GM12878 (cell line): ENCODE results near the gene TBCD. TPM values are rescaled to one million over a fixed set of nuclear protein-coding genes. Genes with fewer than 3 reads are reported as not detected.

ENCODE experiments used
- ATAC-seq: fragments of 200-7000 bp; cut with Tn5 transposase; 3 replicates; pipeline ENCODE4 v1.9.1; 2020; ENCODE audit warnings: mild to moderate bottlenecking, moderate library complexity
- BruUV-seq: library from RNA; stranded (reverse); fragments of 400-500 nt; replicated peaks from 2 replicates; lab custom pipeline; 2021; lab: Mats Ljungman, UMichigan
- CTCF ChIA-PET: fragments of 300-600 bp; sonication (Branson Sonifier 250); formaldehyde crosslinking; extraction: SDS; loops from one replicate; lab custom pipeline; 2021; ENCODE audit warnings: inconsistent platforms; lab: Yijun Ruan, JAX
- POLR2A ChIA-PET: fragments of 350-600 bp; formaldehyde crosslinking; extraction: SDS; loops from one replicate; lab custom pipeline; 2021; ENCODE audit warnings: inconsistent platforms; lab: Charles Lee
- RAD21 ChIA-PET: fragments of 300-600 bp; sonication (Branson Sonifier 250); formaldehyde crosslinking; loops from one replicate; lab custom pipeline; 2023; ENCODE audit warnings: antibody characterized with exemption; ENCODE audit not compliant: unreplicated experiment; lab: Charles Lee
- SMC1A ChIA-PET: fragments of 300-600 bp; sonication (Branson Sonifier 250); formaldehyde crosslinking; loops from one replicate; lab custom pipeline; 2023; ENCODE audit not compliant: unreplicated experiment, uncharacterized antibody; lab: Charles Lee
- DNase-seq: peaks from one replicate; pipeline ENCODE4 v3.0.0-alpha.2; 2011; ENCODE audit warnings: low read depth, low spot score
- FAIRE-seq: peaks from 3 replicates; lab custom pipeline; 2011; peaks lifted over from hg19 to GRCh38; lab: Jason Lieb, UNC
- H2AFZ ChIP-seq: 2 replicates; pipeline ENCODE4 v1.6.0; 2011; ENCODE audit warnings: low read depth, low read length, control low read depth; ENCODE audit not compliant: control insufficient read depth
- H3K27ac ChIP-seq: 2 replicates; pipeline ENCODE4 v1.5.1; 2011; ENCODE audit warnings: control low read depth; ENCODE audit not compliant: control insufficient read depth, insufficient read depth
- H3K27me3 ChIP-seq, 2 experiments: replicated peaks in 1 of 2; 2 replicates each; pipeline versions ENCODE4 v1.6.0 to v1.6.1; 2011; ENCODE audit warnings: low read length in 1 of 2; ENCODE audit not compliant: control insufficient read depth in 2 of 2, insufficient read depth in 2 of 2
- H3K36me3 ChIP-seq, 2 experiments: 2 replicates each; pipeline ENCODE4 v1.5.1; 2011; ENCODE audit warnings: low read length in 1 of 2; ENCODE audit not compliant: control insufficient read depth in 2 of 2, insufficient read depth in 2 of 2
- H3K4me1 ChIP-seq: 2 replicates; pipeline ENCODE4 v1.6.1; 2011; ENCODE audit warnings: mild to moderate bottlenecking, low read length, moderate library complexity, mixed read lengths; ENCODE audit not compliant: control insufficient read depth, insufficient read depth
- H3K4me2 ChIP-seq: 2 replicates; pipeline ENCODE4 v1.6.0; 2011; ENCODE audit warnings: control low read depth; ENCODE audit not compliant: control insufficient read depth, insufficient read depth
- H3K4me3 ChIP-seq: fragments of 200-600 bp; sonication (generic); 2 replicates; pipeline ENCODE4 v1.5.1; 2016
- H3K79me2 ChIP-seq: 2 replicates; pipeline ENCODE4 v1.6.0; 2011; ENCODE audit warnings: low read length; ENCODE audit not compliant: control insufficient read depth, insufficient read depth
- H3K9ac ChIP-seq: 2 replicates; pipeline ENCODE4 v1.8.0; 2011; ENCODE audit warnings: low read length, control low read depth, mixed read lengths; ENCODE audit not compliant: control insufficient read depth, insufficient read depth
- H3K9me3 ChIP-seq: replicated peaks from 3 replicates; pipeline ENCODE4 v1.5.1; 2011; ENCODE audit warnings: mild to moderate bottlenecking, low read length; ENCODE audit not compliant: control insufficient read depth, insufficient read depth
- H4K20me1 ChIP-seq: 2 replicates; pipeline ENCODE4 v1.6.0; 2011; ENCODE audit not compliant: control insufficient read depth, insufficient read depth
- BHLHE40 ChIP-seq, 2 experiments: fragments of 450-650 bp in 1 of 2; IDR thresholded peaks; 2 replicates each; pipeline ENCODE4 v1.6.1; 2011 to 2017; ENCODE audit warnings: low read depth in 2 of 2, borderline replicate concordance in 1 of 2, improper control_type of control experiment in 1 of 2, low read length in 1 of 2, mild to moderate bottlenecking in 1 of 2
- EED ChIP-seq: sonication (generic); IDR thresholded peaks from 2 replicates; pipeline ENCODE4 v1.6.1; 2016; ENCODE audit warnings: antibody characterized with exemption, low read depth
- HCFC1 ChIP-seq: fragments of 150-350 bp; IDR thresholded peaks from 2 replicates; pipeline ENCODE4 v1.6.1; 2014; ENCODE audit warnings: low read length
- HDAC6 ChIP-seq: fragments of 200-600 bp; sonication (generic); IDR thresholded peaks from one replicate; pipeline ENCODE4 v1.8.0; 2017; ENCODE audit warnings: antibody characterized with exemption; ENCODE audit not compliant: unreplicated experiment
- NFIC ChIP-seq: IDR thresholded peaks from 2 replicates; pipeline ENCODE4 v1.6.1; 2012; ENCODE audit warnings: low read depth, mild to moderate bottlenecking, inconsistent platforms, low read length, moderate library complexity
- NFYA ChIP-seq: IDR thresholded peaks from 2 replicates; pipeline ENCODE4 v1.6.1; 2011; ENCODE audit warnings: low read depth, mild to moderate bottlenecking, low read length, improper control_type of control experiment, borderline replicate concordance
- RAD51 ChIP-seq: fragments of 450-650 bp; IDR thresholded peaks from 2 replicates; pipeline ENCODE4 v1.6.1; 2016; ENCODE audit warnings: moderate library complexity, mild to moderate bottlenecking, inconsistent platforms
- SMC3 ChIP-seq: IDR thresholded peaks from 2 replicates; pipeline ENCODE4 v1.6.1; 2011; ENCODE audit warnings: low read length, improper control_type of control experiment, borderline replicate concordance
- SRF ChIP-seq, 2 experiments: IDR thresholded peaks; 2 replicates each; pipeline ENCODE4 v1.6.1; 2011; ENCODE audit warnings: low read depth in 2 of 2, low read length in 2 of 2, mild to moderate bottlenecking in 1 of 2, moderate library complexity in 1 of 2
- SUPT20H ChIP-seq: IDR thresholded peaks from 2 replicates; pipeline ENCODE4 v1.6.1; 2011; ENCODE audit warnings: low read depth, mild to moderate bottlenecking, low read length, moderate library complexity, borderline replicate concordance; ENCODE audit not compliant: control insufficient read depth
- TCF3 ChIP-seq: IDR thresholded peaks from 2 replicates; pipeline ENCODE4 v1.6.1; 2012; ENCODE audit warnings: low read depth, mild to moderate bottlenecking, low read length, borderline replicate concordance; ENCODE audit not compliant: insufficient read depth
- YBX1 ChIP-seq: fragments of 450-650 bp; IDR thresholded peaks from 2 replicates; pipeline ENCODE4 v1.6.1; 2016; ENCODE audit warnings: antibody characterized with exemption
- ZNF24 ChIP-seq: fragments of 450-650 bp; IDR thresholded peaks from 2 replicates; pipeline ENCODE4 v1.6.1; 2017; ENCODE audit warnings: antibody characterized with exemption, mild to moderate bottlenecking
- WGBS: methylation state at CpG from one replicate; pipeline ENCODE4 v1.1.6; 2016; ENCODE audit warnings: low lambda C conversion rate; ENCODE audit not compliant: insufficient replicate concordance, insufficient coverage; ENCODE audit errors: missing lambda C conversion rate; 5-methylcytosine and 5-hydroxymethylcytosine counted together
- in situ Hi-C: fragments of 300-500 bp; cut with MboI; formaldehyde crosslinking; loops from 9 replicates; pipeline ENCODE4 v1.14.3; 2018; ENCODE audit warnings: mixed read lengths
- intact Hi-C: fragments of 100-400 bp; cut with micrococcal nuclease; formaldehyde crosslinking; loops from one replicate; pipeline ENCODE4 v1.14.2; 2022; ENCODE audit not compliant: unreplicated experiment
- polyA plus RNA-seq, 11 experiments: library from polyadenylated mRNA; depleted of rRNA in 4 of 11; unstranded in 6 of 11; stranded (reverse) in 5 of 11; fragments of >200 nt; fragmentation: Nextera tagmentation in 4 of 11; fragmentation: Illumina TruSeq in 1 of 11; extraction: Ambion mirVana in 4 of 11; extraction: Trizol in 1 of 11; gene quantifications; 1 replicate in 1 of 11; 2 replicates in 10 of 11; pipeline versions ENCODE4 v1.2.1 to v1.2.3, GENCODE V29; 2011 to 2016; ENCODE audit warnings: inconsistent platforms in 2 of 11, missing spikeins in 2 of 11, low read depth in 1 of 11
- total RNA-seq, 4 experiments: library from RNA; depleted of rRNA in 3 of 4; stranded (reverse); fragments of >200 nt in 3 of 4; fragmentation: Illumina TruSeq in 1 of 4; extraction: Trizol in 1 of 4; gene quantifications; 2 replicates each; pipeline versions ENCODE4 v1.2.1 to v1.2.3, GENCODE V29; 2013 to 2021
- TF ChIP-seq, protein P1 (sequence below): fragments of 450-650 bp; IDR thresholded peaks from 2 replicates; pipeline ENCODE4 v1.6.1; 2016; ENCODE audit warnings: mild to moderate bottlenecking

Gene TBCD
- total and polyA plus RNA-seq, 10 of the 15 experiments (the other 5 are each of a cell fraction or from before 2014, with no cell fraction given), result 10.3 to 114 (median 52.4) TPM

DNA sequence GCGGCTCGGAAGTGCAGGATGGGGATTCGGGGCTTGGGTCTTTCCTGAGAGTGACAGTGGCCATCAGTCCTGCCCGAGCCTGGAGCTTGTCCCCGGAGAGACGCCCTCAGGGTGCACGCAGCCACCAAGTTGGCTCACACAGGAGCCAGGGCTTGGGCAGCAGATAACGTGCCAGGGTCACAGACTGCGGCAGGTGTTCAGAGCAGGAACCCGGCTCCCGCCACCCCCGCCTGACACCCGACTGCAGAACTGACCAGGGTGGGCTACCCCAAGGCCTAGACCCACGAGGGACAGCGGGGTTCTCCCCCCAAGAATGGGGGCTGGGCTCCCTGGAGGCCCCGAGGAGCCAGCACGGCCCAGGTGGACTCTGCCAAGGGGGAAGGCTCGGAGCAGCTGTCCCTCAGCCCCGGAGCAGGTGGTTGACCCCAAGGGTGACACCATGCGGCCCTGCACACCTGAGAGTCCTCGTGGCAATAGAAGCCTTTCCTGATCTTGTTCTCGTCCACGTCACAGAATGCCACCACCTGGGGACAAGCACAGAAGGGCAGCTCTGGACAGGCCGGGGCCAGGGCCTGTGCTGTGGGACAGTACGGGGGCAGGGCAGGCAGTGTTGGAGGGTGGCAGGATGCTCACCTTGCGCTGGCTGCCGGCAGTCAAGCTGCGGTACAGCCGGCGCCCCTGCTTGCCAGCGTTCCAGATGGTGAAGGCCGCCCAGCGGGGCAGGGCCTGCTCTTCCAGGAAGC, 205.0 kb downstream of the TBCD start:
- DNase-seq (no peak), FAIRE-seq (no peak), ATAC-seq (no peak)
- H4K20me1 ChIP-seq, result no peaks in the 10 kb centered on the region
- H3K27ac ChIP-seq, result no peak overlapping the region
- no peaks in the 10 kb centered on the region for H3K36me3 ChIP-seq
- H3K27me3 ChIP-seq, result no peaks in the 10 kb centered on the region
- POLR2A ChIA-PET, result no interaction called here
- H3K4me2 ChIP-seq, result no peak overlapping the region
- CTCF ChIA-PET, result interaction anchor here (0.6 kb wide), 1 partner anchor 49 kb away, joined by 3 read pairs; no protein-coding TSS in a partner anchor
- TF ChIP-seq EED, result no peak
- TF ChIP-seq BHLHE40 (IDR thresholded peaks at IDR 0.05; ENCODE audit: borderline replicate concordance in 1 of 2, low read depth in 2 of 2, low read length in 1 of 2), result no peak
- TF ChIP-seq SUPT20H, result no peak
- in situ Hi-C loops (no loop called here), intact Hi-C loops (no loop called here)
- H3K9ac ChIP-seq, result no peak overlapping the region
- BruUV-seq, result no TSS peak
- SMC1A ChIA-PET, result no interaction called here
- RAD21 ChIA-PET, result no interaction called here
- WGBS, result 92% methylated on average over 33 of the region's 33 CpGs
- no peaks in the 10 kb centered on the region for H3K4me1 ChIP-seq
- peaks cover 2% of the 10 kb centered on the region; the same call in 2 of the 3 replicates for H3K9me3 ChIP-seq
- no peaks in the 10 kb centered on the region for H3K79me2 ChIP-seq
- no peak overlapping the region for H3K4me3 ChIP-seq
- no peak overlapping the region for H2AFZ ChIP-seq

DNA sequence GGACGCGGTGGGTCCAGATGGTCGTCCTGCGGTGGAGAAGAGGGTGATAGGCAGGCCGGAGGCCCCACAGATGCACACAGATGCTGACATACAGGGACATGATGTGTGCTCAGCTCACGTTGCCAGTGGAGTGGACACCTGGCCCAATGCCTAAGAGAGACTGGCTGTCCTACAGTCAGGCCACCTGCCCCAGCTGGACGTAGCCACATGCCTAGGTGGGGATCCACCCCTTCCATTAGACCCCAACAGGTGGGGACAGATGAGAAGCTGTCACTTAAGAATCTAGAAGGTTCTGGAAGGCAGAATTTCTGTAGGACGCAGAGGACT, 205.6 kb downstream of the TBCD start:
- BruUV-seq, result no TSS peak
- H3K79me2 ChIP-seq, result no peaks in the 10 kb centered on the region
- 67% methylated on average over 8 of the region's 8 CpGs for WGBS
- no peaks in the 10 kb centered on the region for H3K36me3 ChIP-seq
- H3K4me2 ChIP-seq, result no peak overlapping the region
- intact Hi-C loops (no loop called here), in situ Hi-C loops (no loop called here)
- DNase-seq, result no peak
- H3K4me1 ChIP-seq, result no peaks in the 10 kb centered on the region
- no peaks in the 10 kb centered on the region for H4K20me1 ChIP-seq
- CTCF ChIA-PET, result no interaction called here
- no peak for FAIRE-seq
- POLR2A ChIA-PET, result interaction anchor here (0.6 kb wide), 1 partner anchor 170 kb away, joined by 5 read pairs; no protein-coding TSS in a partner anchor
- no peaks in the 10 kb centered on the region for H3K27me3 ChIP-seq
- no peak overlapping the region for H3K27ac ChIP-seq
- SMC1A ChIA-PET, result no interaction called here
- no peak overlapping the region for H3K4me3 ChIP-seq
- RAD21 ChIA-PET, result no interaction called here
- no peak overlapping the region for H2AFZ ChIP-seq
- H3K9ac ChIP-seq, result no peak overlapping the region
- ATAC-seq, result no peak
- no peaks in the 10 kb centered on the region; the same call in 2 of the 3 replicates for H3K9me3 ChIP-seq
- TF ChIP-seq NFYA, result no peak
- TF ChIP-seq HDAC6, result no peak
- no peak for TF ChIP-seq SRF (IDR thresholded peaks at IDR 0.05; ENCODE audit: low read depth in 2 of 2, low read length in 2 of 2)
- no peak for TF ChIP-seq ZNF24
- TF ChIP-seq HCFC1, result no peak
- no peak for TF ChIP-seq EED
- TF ChIP-seq YBX1, result no peak
- TF ChIP-seq, protein P1, sequence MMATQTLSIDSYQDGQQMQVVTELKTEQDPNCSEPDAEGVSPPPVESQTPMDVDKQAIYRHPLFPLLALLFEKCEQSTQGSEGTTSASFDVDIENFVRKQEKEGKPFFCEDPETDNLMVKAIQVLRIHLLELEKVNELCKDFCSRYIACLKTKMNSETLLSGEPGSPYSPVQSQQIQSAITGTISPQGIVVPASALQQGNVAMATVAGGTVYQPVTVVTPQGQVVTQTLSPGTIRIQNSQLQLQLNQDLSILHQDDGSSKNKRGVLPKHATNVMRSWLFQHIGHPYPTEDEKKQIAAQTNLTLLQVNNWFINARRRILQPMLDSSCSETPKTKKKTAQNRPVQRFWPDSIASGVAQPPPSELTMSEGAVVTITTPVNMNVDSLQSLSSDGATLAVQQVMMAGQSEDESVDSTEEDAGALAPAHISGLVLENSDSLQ, result no peak
- TF ChIP-seq RAD51, result no peak
- no peak for TF ChIP-seq TCF3
- no peak for TF ChIP-seq NFIC
- no peak for TF ChIP-seq SMC3
